ENCODE results near the gene LATS2.
A peak's percentile ranks its signal among the peaks of the same experiment; 100 is the strongest.
"Not testable (repeated sequence)": the region's sequence is repeated elsewhere in the genome, so short reads cannot be mapped to it uniquely, and the experiment has no call there.

LATS2 gene

DNA sequence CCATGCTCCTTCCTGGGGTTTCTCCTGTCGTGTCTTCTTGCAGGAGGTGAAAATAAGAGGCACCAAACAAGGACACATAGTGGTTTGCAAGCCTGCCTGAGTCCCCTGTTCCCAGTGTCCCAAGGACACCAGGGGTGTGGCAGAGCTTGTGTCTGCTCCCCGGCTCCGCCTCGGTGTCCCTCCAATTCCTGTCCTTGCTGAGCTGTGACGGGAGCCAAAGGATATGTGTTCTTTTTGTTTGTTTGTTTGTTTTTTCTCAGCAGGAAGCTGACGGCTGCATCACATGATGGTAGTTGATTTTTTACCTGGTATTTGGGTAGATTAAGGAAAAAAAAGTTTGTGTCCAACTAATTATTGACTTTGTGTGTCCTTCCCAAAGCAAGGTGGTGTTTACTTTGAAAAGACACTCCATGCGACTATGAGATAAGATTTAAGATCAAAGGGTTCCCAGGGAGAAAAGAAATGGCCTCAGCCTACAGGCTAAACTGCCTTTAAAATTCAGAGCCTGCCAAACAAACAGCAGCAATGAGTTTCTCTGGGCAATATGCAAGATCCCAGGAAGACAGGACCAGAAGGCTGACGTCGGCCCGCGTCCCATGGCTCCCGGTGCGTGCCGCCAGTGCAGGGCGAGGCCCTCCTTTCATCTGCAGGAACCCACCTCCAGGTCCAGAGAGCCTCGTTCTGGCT, 108.0 kb downstream of the LATS2 start:
- TF ChIP-seq, protein P1, sequence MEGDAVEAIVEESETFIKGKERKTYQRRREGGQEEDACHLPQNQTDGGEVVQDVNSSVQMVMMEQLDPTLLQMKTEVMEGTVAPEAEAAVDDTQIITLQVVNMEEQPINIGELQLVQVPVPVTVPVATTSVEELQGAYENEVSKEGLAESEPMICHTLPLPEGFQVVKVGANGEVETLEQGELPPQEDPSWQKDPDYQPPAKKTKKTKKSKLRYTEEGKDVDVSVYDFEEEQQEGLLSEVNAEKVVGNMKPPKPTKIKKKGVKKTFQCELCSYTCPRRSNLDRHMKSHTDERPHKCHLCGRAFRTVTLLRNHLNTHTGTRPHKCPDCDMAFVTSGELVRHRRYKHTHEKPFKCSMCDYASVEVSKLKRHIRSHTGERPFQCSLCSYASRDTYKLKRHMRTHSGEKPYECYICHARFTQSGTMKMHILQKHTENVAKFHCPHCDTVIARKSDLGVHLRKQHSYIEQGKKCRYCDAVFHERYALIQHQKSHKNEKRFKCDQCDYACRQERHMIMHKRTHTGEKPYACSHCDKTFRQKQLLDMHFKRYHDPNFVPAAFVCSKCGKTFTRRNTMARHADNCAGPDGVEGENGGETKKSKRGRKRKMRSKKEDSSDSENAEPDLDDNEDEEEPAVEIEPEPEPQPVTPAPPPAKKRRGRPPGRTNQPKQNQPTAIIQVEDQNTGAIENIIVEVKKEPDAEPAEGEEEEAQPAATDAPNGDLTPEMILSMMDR (conservative IDR thresholded peaks at IDR 0.05; ENCODE audit: low read length), result no peak
- H3K4me3 ChIP-seq (ENCODE audit: low read length), result no peak overlapping the region
- DNase-seq (ENCODE audit: low read depth), result no peak

DNA sequence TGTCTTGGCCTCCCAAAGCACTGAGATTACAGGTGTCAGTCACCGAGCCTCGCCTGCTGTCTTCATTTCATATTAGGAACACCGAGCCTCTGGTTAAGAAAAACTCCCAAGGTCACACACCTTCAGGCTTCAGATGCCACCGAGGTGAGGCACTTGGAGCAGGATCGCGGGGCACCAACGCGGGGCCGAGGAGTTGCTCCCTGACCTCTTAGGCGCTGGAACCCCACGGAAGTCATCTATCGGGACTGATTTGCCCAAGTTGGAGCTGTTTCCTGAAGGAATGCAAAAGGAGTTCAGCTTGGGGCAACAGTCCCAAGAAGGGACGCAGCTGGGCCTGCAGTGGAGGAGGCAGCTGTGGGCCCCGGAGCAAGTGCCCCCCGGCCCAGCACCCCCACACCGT, 108.5 kb downstream of the LATS2 start:
- no peak overlapping the region for H3K4me3 ChIP-seq (ENCODE audit: low read length)
- no peak for DNase-seq (ENCODE audit: low read depth)
- TF ChIP-seq, protein P1 (conservative IDR thresholded peaks at IDR 0.05; ENCODE audit: low read length), result no peak

DNA sequence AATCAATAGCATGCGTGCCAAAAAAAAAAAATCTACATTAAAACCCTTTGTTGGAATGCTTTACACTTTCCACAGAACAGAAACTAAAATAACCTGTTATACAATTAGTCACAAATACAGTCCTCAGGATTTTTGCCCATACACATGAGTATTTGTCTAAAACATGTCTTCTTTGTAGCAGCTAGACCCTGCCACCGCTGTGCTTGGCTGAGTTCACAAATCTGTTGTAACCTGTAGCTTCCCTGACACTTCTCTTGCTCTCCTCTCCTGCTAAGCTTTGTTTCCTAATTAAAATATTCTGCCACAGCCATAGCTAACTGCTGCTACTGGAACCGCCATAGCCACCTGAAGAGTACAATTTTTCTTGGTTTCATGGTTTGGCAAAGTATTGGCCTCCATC, 113.4 kb downstream of the LATS2 start:
- not testable (repeated sequence) for DNase-seq (ENCODE audit: low read depth)

DNA sequence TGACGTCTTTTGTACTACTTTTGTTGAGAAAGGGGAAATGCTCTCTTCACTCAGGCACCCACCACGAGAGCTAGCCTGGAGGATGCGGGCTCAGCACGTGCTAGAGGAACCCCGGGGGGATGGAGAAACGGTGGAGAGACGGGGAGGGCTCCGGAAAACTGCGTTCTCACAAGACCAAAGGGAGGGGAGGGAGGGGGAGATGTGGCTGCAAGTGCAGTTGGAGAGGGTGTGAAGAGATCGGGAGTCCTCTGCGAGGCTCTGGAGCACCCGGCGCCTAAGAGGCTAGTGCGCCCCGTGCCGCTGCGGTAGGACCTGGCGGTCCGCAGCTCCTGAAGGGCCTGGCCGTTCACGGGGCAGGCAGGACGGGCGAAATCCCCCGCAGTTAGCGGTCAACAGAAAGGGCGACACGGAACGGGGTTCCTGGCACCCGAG, 115.4 kb downstream of the LATS2 start:
- TF ChIP-seq, protein P1 (conservative IDR thresholded peaks at IDR 0.05; ENCODE audit: low read length), result no peak
- 0 out of 2 replicates have a peak overlapping the region, but pooled peaks have one; percentile 20 for H3K4me3 ChIP-seq (ENCODE audit: low read length)
- no peak for DNase-seq (ENCODE audit: low read depth)

More for the DNA sequence above, 113.4 kb downstream of the LATS2 start:
- H3K4me3 ChIP-seq (ENCODE audit: low read length), result not testable (repeated sequence)

DNA sequence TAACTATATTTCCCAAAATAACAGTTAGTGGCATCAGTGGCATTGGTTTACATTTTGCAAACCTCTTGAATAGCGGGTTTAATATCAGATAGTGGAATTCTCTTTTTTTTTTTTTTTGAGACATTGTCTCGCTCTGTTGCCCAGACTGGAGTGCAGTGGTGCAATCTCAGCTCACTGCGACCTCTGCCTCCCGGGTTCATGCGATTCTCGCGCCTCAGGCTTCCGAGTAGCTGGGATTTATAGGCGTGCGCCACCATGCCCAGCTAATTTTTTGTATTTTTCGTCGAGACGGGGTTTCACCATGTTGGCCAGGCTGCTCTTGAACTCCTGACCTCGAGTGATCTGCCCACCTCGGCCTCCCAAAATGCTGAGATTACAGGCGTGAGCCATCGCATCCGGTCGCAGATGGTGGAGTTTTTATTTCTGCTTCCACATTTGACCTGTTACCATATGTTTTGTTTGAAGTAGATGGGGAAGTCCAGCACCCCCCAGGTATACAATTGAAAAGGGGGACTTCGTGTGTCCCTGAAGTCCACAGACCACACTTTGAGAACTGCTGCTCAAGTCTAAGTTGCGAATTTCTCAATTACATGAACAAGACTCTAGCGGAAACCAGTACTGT, 118.3 kb downstream of the LATS2 start:
- DNase-seq (ENCODE audit: low read depth), result no peak
- H3K4me3 ChIP-seq (ENCODE audit: low read length), result peak overlapping the region; percentile 24
- TF ChIP-seq, protein P1 (conservative IDR thresholded peaks at IDR 0.05; ENCODE audit: low read length), result no peak

DNA sequence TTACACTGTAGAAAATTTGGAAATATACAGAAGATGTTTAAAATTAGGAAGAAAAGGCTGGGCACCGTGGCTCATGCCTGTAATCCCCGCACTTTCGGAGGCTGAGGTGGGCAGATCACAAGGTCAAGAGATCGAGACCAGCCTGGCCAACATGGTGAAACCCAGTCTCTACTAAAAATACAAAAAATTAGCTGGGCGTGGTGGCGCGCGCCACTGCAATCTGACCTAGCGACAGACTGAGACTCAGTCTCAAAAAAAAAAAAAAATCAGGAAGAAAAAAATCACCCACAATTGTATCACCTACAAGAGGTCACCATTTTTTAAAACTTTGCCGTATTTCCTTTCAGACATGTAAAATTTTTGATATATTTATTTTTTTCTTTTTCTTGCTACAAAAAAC, 120.9 kb downstream of the LATS2 start:
- not testable (repeated sequence) for DNase-seq (ENCODE audit: low read depth); H3K4me3 ChIP-seq (ENCODE audit: low read length)

DNA sequence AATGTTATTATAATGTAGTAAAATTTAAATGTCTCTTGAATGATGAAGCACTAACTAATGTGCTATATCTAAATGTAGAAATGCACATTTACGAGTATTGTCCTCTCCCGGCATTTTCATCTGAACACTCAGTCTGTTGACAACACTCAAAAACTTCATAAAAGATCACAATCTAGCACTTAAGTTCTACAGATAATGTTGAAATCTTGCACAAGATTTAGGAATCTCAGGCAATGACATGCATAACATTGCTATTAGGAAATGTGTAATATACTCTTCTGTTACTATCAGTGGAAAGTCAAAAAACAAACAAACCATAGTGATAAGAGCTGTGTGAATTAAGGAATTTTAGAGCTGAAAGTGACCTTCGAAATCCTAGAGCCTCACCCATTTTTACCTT, 121.3 kb downstream of the LATS2 start:
- H3K4me3 ChIP-seq (ENCODE audit: low read length), result no peak overlapping the region
- DNase-seq (ENCODE audit: low read depth), result peak; percentile 66
- TF ChIP-seq, protein P1 (conservative IDR thresholded peaks at IDR 0.05; ENCODE audit: low read length), result no peak

DNA sequence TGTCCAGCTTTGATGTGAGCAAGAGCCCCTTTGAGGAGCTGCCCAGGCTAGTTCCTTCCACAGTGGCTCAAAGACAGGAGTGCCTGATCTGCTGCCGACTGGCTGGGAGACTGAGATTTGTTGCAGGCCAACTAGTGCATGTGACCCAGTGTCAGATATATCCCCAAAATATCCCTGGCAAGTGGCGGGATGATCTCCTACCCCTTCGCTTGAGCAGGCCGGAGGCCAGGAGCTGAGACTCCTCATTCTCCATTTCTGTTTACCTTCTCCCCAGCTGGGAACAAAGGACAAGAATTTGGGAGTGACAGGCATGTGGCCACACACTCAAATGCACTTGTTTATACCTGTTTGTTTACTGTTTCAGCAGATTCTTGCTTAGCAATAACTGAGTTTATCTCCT, 121.7 kb downstream of the LATS2 start:
- no peak overlapping the region for H3K4me3 ChIP-seq (ENCODE audit: low read length)
- TF ChIP-seq, protein P1 (conservative IDR thresholded peaks at IDR 0.05; ENCODE audit: low read length), result no peak
- no peak for DNase-seq (ENCODE audit: low read depth)
